Endothelial cell of umbilical vein (primary cell): ENCODE results near the gene PKD1L1. TPM values are rescaled to one million over a fixed set of nuclear protein-coding genes. Genes with fewer than 3 reads are reported as not detected.

Experiments
- BruUV-seq: library from RNA; stranded (reverse); fragments of 400-500 nt; replicated peaks from 2 replicates; lab custom pipeline; 2021; lab: Mats Ljungman, UMichigan
- CTCF ChIA-PET: fragments of 300-600, 350-600 bp; sonication (Branson Sonifier 250); formaldehyde crosslinking; loops from one replicate; lab custom pipeline; 2021; ENCODE audit warnings: antibody characterized with exemption, inconsistent platforms; lab: Charles Lee
- POLR2A ChIA-PET: fragments of 300-600, 350-600 bp; sonication (Branson Sonifier 250); formaldehyde crosslinking; loops from one replicate; lab custom pipeline; 2021; ENCODE audit warnings: antibody characterized with exemption, inconsistent platforms; lab: Charles Lee
- DNase-seq: peaks from one replicate; pipeline ENCODE4 v3.0.0-alpha.2; 2011; ENCODE audit warnings: low read depth, low spot score
- FAIRE-seq: peaks from 2 replicates; lab custom pipeline; 2011; peaks lifted over from hg19 to GRCh38; lab: Jason Lieb, UNC
- H2AFZ ChIP-seq: 2 replicates; pipeline ENCODE4 v1.6.0; 2012; ENCODE audit warnings: low read depth, low read length, control low read depth, inconsistent platforms
- H3K27ac ChIP-seq: 2 replicates; pipeline ENCODE4 v1.5.1; 2011; ENCODE audit warnings: low read depth, mild to moderate bottlenecking, control low read depth, low read length, moderate library complexity; ENCODE audit not compliant: insufficient read depth
- H3K27me3 ChIP-seq, 2 experiments: 2 replicates each; pipeline versions ENCODE4 v1.6.0 to v1.6.1; 2011; ENCODE audit warnings: low read length in 2 of 2, mixed read lengths in 1 of 2; ENCODE audit not compliant: control insufficient read depth in 2 of 2, insufficient read depth in 2 of 2
- H3K36me3 ChIP-seq, 2 experiments: 2 replicates in 1 of 2; 3 replicates in 1 of 2; pipeline ENCODE4 v1.5.1; 2011; ENCODE audit warnings: low read length in 2 of 2, mild to moderate bottlenecking in 1 of 2, moderate library complexity in 1 of 2; ENCODE audit not compliant: control insufficient read depth in 2 of 2, insufficient read depth in 2 of 2; ENCODE audit errors: extremely low read depth in 1 of 2
- H3K4me1 ChIP-seq: 3 replicates; pipeline ENCODE4 v1.5.1; 2011; ENCODE audit warnings: mild to moderate bottlenecking, low read length; ENCODE audit not compliant: control insufficient read depth, insufficient read depth; ENCODE audit errors: extremely low read depth
- H3K4me2 ChIP-seq: 2 replicates; pipeline ENCODE4 v1.6.1; 2011; ENCODE audit warnings: low read length, control low read depth, mixed read lengths; ENCODE audit not compliant: insufficient read depth
- H3K4me3 ChIP-seq, 3 experiments: fragments of 200-600 bp in 1 of 3; sonication (generic), shearing (Covaris generic) in 1 of 3; replicated peaks in 1 of 3; 2 replicates each; pipeline ENCODE4 v1.5.1; 2011 to 2016; ENCODE audit warnings: control low read depth in 3 of 3, low read length in 3 of 3, mild to moderate bottlenecking in 2 of 3, inconsistent platforms in 1 of 3, low read depth in 1 of 3, moderate library complexity in 1 of 3; ENCODE audit not compliant: insufficient read depth in 1 of 3
- H3K79me2 ChIP-seq: 2 replicates; pipeline ENCODE4 v1.6.0; 2012; ENCODE audit warnings: low read length, inconsistent platforms; ENCODE audit not compliant: control insufficient read depth, insufficient read depth
- H3K9ac ChIP-seq: replicated peaks from 2 replicates; pipeline ENCODE3; 2011; ENCODE audit warnings: low read length, control low read depth; ENCODE audit not compliant: insufficient read depth; ENCODE audit errors: extremely low read depth
- H3K9me1 ChIP-seq: replicated peaks from 3 replicates; pipeline ENCODE4 v1.6.0; 2011; ENCODE audit warnings: mild to moderate bottlenecking, low read length; ENCODE audit not compliant: control insufficient read depth, insufficient read depth; ENCODE audit errors: extremely low read depth
- H3K9me3 ChIP-seq: replicated peaks from 2 replicates; pipeline ENCODE4 v1.5.1; 2012; ENCODE audit warnings: low read length, inconsistent platforms; ENCODE audit not compliant: control insufficient read depth, insufficient read depth
- H4K20me1 ChIP-seq: replicated peaks from 2 replicates; pipeline ENCODE3; 2011; ENCODE audit warnings: mild to moderate bottlenecking, low read length; ENCODE audit not compliant: control insufficient read depth, insufficient read depth; ENCODE audit errors: extremely low read depth
- EZH2 ChIP-seq: IDR thresholded peaks from 2 replicates; pipeline ENCODE4 v1.6.1; 2012; ENCODE audit warnings: borderline replicate concordance, low read depth, mild to moderate bottlenecking, moderate library complexity, low read length, inconsistent platforms; ENCODE audit not compliant: severe bottlenecking
- FOS ChIP-seq: IDR thresholded peaks from 2 replicates; pipeline ENCODE4 v1.6.1; 2011; ENCODE audit warnings: mild to moderate bottlenecking, low read length, moderate library complexity, borderline replicate concordance; ENCODE audit not compliant: insufficient read depth
- GATA2 ChIP-seq: IDR thresholded peaks from 2 replicates; pipeline ENCODE4 v1.7.0; 2011; ENCODE audit warnings: low read depth, mild to moderate bottlenecking, moderate library complexity, mixed read lengths, low read length; ENCODE audit not compliant: insufficient read length, insufficient read depth
- JUN ChIP-seq: IDR thresholded peaks from 2 replicates; pipeline ENCODE4 v1.6.1; 2011; ENCODE audit warnings: borderline replicate concordance, low read depth; ENCODE audit not compliant: insufficient read length, insufficient read depth
- MYC ChIP-seq: IDR thresholded peaks from one replicate; pipeline ENCODE4 v1.6.1; 2011; ENCODE audit warnings: mild to moderate bottlenecking, low read depth, low read length
- POLR2A ChIP-seq: IDR thresholded peaks from 2 replicates; pipeline ENCODE4 v1.6.1; 2012; ENCODE audit warnings: low read depth, mild to moderate bottlenecking, control low read depth, low read length
- POLR2AphosphoS5 ChIP-seq: IDR thresholded peaks from 2 replicates; pipeline ENCODE4 v1.6.1; 2012; ENCODE audit warnings: low read depth, mild to moderate bottlenecking, control low read depth, low read length, moderate library complexity; ENCODE audit not compliant: insufficient read depth
- dilution Hi-C: fragments of 300-500 bp; cut with MboI; formaldehyde crosslinking; loops from one replicate; pipeline ENCODE4 v1.15.0; 2019; ENCODE audit warnings: low sequenced_read_pairs; ENCODE audit not compliant: extremely low pct_ligation_motif_present
- intact Hi-C: fragments of 100-400 bp; cut with micrococcal nuclease; formaldehyde crosslinking; loops from one replicate; pipeline ENCODE4 v1.10.0; 2022
- polyA plus RNA-seq, 4 experiments: library from polyadenylated mRNA; depleted of rRNA in 3 of 4; stranded (reverse) in 3 of 4; unstranded in 1 of 4; fragments of >200 nt; gene quantifications; 2 replicates each; pipeline versions ENCODE4 v1.2.1 to v1.2.3, GENCODE V29; 2011 to 2012; ENCODE audit warnings: missing spikeins in 1 of 4
- total RNA-seq: library from RNA; stranded (reverse); gene quantifications from 2 replicates; pipeline ENCODE4 v1.2.3, GENCODE V29; 2021
- TF ChIP-seq, protein P1 (sequence below), 2 donors: IDR thresholded peaks; 1 replicate in 1 of 2; 2 replicates in 1 of 2; pipeline ENCODE4 v1.5.1; 2011; ENCODE audit warnings: low read length in 2 of 2, mild to moderate bottlenecking in 2 of 2, moderate library complexity in 2 of 2, control low read depth in 1 of 2, inconsistent platforms in 1 of 2, low read depth in 1 of 2; ENCODE audit not compliant: insufficient read depth in 1 of 2; ENCODE audit errors: extremely low read depth in 1 of 2
- TF ChIP-seq, protein P2 (sequence below): IDR thresholded peaks from 2 replicates; pipeline ENCODE4 v1.6.1; 2011; ENCODE audit not compliant: insufficient read depth, insufficient read length

The PKD1L1 gene
- total and polyA plus RNA-seq, 2 donors (not counting 3 experiments of a cell fraction or from before 2014, with no cell fraction given): 4.1 to 5.9 TPM

DNA sequence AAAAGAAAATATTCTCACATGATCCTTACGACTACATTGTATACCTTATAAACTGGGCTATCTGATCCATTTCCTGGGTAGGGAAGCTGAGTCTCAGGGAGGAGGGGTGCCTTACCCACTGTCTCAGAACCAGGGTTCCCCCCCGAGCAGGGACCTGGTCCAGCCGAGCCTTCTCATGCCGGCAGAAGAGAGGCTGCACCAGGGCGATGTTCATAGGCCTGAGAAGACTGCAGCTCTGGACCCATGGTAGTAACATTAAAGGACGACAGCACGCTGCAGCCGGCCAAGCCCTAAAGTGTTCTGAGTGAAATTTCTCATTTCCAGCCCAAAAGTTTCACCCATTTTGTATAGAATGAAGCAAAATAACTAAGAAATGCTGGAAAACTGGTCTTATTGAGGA lies 203.4 kb downstream of the PKD1L1 start:
- FAIRE-seq (no peak), DNase-seq (no peak)
- Histone ChIP-seq H4K20me1 (no peaks in the 10 kb centered on the region), H3K36me3 (no peaks in the 10 kb centered on the region), H3K9me1 (no peaks in the 10 kb centered on the region), H3K9me3 (no peaks in the 10 kb centered on the region), H3K4me3 (no peak overlapping the region), H3K27me3 (no peaks in the 10 kb centered on the region), H3K27ac (no peak overlapping the region), H3K79me2 (no peaks in the 10 kb centered on the region), H3K9ac (no peak overlapping the region), H3K4me2 (no peak overlapping the region), H3K4me1 (peaks cover 7% of the 10 kb centered on the region), H2AFZ (no peak overlapping the region)
- ChIA-PET POLR2A (no interaction called here), CTCF (interaction anchor here (1.1 to 1.7 kb wide), 5 partner anchors 20 to 479 kb away, joined by 3 to 7 read pairs (median 5); no protein-coding TSS in a partner anchor)
- intact Hi-C loops (loop anchor here (2.0 kb wide), 1 partner anchor 14 kb away; no protein-coding TSS in a partner anchor), dilution Hi-C loops (no loop called here)
- TF ChIP-seq GATA2 (no peak), POLR2A (no peak), MYC (no peak), FOS (no peak), POLR2AphosphoS5 (no peak), JUN (no peak), EZH2 (no peak)
- TF ChIP-seq, protein P1, sequence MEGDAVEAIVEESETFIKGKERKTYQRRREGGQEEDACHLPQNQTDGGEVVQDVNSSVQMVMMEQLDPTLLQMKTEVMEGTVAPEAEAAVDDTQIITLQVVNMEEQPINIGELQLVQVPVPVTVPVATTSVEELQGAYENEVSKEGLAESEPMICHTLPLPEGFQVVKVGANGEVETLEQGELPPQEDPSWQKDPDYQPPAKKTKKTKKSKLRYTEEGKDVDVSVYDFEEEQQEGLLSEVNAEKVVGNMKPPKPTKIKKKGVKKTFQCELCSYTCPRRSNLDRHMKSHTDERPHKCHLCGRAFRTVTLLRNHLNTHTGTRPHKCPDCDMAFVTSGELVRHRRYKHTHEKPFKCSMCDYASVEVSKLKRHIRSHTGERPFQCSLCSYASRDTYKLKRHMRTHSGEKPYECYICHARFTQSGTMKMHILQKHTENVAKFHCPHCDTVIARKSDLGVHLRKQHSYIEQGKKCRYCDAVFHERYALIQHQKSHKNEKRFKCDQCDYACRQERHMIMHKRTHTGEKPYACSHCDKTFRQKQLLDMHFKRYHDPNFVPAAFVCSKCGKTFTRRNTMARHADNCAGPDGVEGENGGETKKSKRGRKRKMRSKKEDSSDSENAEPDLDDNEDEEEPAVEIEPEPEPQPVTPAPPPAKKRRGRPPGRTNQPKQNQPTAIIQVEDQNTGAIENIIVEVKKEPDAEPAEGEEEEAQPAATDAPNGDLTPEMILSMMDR (IDR thresholded peaks at IDR 0.05; ENCODE audit: extremely low read depth in 1 of 2, insufficient read depth in 1 of 2, low read depth in 1 of 2, low read length in 2 of 2): no peak
- TF ChIP-seq, protein P2, sequence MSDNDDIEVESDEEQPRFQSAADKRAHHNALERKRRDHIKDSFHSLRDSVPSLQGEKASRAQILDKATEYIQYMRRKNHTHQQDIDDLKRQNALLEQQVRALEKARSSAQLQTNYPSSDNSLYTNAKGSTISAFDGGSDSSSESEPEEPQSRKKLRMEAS: no peak
- no TSS peak for BruUV-seq
